ENCODE measurements around the gene PCDHB12.

GRCh38 chr5:141180313-141180712 is 28.2 kb upstream of the PCDHB12 start:
- no peak for TF ChIP-seq CTCF (IDR thresholded peaks at IDR 0.05; ENCODE audit: low read length)
- TF ChIP-seq EZH2phosphoT487 (IDR thresholded peaks at IDR 0.05; ENCODE audit: low read length) = no peak
- no peak for TF ChIP-seq EZH2 (optimal IDR thresholded peaks at IDR 0.05; ENCODE audit: low read depth, low read length)

Data from MM.1S (cell line).